ENCODE data around the gene TRABD2B.

The TRABD2B gene

DNA sequence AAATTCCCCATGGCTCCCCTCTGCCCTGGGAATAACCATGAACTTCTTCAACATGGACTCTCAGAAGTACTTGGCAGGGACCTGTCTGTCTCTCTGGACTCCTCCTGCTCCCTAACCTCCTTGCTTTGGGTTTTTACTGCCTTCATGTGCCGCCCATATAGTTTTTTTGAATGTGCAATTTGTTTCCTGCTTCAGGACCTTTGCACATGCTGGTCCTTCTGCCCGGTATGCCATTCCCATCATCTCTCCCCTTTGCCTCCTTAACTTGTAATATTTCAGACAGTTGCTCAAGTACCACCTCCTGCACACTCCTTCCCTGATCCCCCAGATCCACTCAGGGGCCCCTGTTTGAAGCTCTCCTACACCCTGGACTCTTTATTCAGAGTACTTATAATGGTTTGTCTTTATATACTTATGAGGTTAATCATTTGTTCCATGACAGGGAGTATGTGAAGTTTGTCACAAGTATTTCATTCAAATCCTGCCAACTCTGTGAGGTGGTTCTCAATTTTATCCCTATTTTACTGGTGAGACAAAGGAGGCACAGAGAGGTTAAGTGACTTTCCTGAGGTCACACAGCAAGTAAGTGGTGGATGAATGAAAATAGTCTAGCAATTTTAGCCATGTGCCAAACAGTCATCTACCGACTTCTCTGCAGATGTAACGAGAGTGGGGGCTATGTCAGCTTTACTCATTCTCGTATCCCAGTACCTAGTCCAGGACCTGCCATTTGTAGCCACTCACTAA, 180.7 kb downstream of the TRABD2B start:
- TF ChIP-seq, protein P1, sequence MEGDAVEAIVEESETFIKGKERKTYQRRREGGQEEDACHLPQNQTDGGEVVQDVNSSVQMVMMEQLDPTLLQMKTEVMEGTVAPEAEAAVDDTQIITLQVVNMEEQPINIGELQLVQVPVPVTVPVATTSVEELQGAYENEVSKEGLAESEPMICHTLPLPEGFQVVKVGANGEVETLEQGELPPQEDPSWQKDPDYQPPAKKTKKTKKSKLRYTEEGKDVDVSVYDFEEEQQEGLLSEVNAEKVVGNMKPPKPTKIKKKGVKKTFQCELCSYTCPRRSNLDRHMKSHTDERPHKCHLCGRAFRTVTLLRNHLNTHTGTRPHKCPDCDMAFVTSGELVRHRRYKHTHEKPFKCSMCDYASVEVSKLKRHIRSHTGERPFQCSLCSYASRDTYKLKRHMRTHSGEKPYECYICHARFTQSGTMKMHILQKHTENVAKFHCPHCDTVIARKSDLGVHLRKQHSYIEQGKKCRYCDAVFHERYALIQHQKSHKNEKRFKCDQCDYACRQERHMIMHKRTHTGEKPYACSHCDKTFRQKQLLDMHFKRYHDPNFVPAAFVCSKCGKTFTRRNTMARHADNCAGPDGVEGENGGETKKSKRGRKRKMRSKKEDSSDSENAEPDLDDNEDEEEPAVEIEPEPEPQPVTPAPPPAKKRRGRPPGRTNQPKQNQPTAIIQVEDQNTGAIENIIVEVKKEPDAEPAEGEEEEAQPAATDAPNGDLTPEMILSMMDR (IDR thresholded peaks at IDR 0.05; ENCODE audit: insufficient read depth, low read length, poor library complexity, severe bottlenecking), result no peak
- DNase-seq (ENCODE audit: extremely low read depth, insufficient read length), result no peak
- Histone ChIP-seq H3K36me3 (ENCODE audit: control insufficient read depth, insufficient read depth, low read length) (no peaks in the 10 kb centered on the region), H3K4me3 (replicated peaks; ENCODE audit: low read depth, low read length) (no peak overlapping the region), H3K27me3 (replicated peaks; ENCODE audit: control insufficient read depth, insufficient read depth, low read length) (peaks cover 1% of the 10 kb centered on the region)

DNA sequence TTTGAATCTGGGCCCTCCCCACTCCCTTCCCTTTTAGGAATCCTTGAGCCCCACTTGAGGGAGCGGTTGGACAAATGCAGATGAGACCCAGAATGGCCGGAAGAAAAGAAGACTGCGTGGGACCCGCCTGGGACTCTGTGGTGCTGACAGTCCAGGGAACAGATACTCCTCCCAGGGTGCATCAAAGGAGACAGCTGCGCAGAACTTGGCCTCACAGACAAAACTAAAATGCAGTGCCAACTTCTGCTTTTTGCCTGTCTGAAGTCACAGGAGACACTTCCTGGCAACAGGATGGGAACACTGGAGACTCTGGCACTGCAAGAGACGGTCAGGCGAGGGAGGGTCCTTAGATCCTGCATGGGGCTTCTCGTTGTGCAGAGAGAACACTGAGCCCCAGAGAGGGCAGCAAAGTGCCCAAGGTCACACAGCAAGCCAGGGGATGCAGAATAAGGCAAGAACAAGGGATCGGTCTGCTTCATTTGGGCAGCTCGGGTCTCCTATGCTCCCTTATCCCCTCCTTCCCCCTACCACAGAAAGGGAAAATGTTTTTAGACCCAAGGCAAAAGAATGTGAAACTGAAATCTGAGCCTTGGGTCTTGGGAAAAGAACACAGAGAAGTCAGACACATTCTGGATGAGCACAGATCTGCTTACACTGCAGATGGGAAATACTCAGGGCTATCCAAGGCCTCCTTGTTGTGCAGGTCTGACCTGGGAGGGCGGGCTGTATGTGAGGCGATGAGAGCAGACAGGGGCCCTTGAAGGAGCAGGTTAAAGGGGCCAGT, 182.4 kb downstream of the TRABD2B start:
- DNase-seq (ENCODE audit: extremely low read depth, insufficient read length), result no peak
- TF ChIP-seq, protein P1 (IDR thresholded peaks at IDR 0.05; ENCODE audit: insufficient read depth, low read length, poor library complexity, severe bottlenecking), result no peak
- Histone ChIP-seq H3K27me3 (replicated peaks; ENCODE audit: control insufficient read depth, insufficient read depth, low read length) (peaks cover 1% of the 10 kb centered on the region), H3K36me3 (ENCODE audit: control insufficient read depth, insufficient read depth, low read length) (no peaks in the 10 kb centered on the region), H3K4me3 (replicated peaks; ENCODE audit: low read depth, low read length) (no peak overlapping the region)

DNA sequence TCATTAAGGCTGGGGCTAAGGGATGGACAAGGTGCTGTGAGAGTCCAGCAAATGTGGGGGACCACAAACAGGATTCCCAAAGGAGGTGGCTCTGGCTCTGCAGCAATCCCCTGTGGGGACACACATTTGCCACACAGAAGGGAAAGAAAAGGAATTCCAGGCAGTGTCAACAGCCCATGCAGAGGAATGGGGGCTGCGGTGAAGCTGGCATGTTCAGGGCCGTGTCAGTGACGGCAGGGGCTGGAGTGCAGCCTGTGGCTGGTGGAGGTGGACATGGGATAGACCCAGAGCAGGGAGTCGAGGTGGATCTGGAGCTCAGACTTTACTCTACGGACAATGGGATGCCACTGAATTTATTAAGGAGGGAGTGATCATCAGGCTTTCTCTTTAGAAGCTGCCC, 183.2 kb downstream of the TRABD2B start:
- no peaks in the 10 kb centered on the region for H3K36me3 ChIP-seq (ENCODE audit: control insufficient read depth, insufficient read depth, low read length)
- H3K27me3 ChIP-seq (replicated peaks; ENCODE audit: control insufficient read depth, insufficient read depth, low read length), result peaks cover 1% of the 10 kb centered on the region
- TF ChIP-seq, protein P1 (IDR thresholded peaks at IDR 0.05; ENCODE audit: insufficient read depth, low read length, poor library complexity, severe bottlenecking), result no peak
- no peak for DNase-seq (ENCODE audit: extremely low read depth, insufficient read length)
- H3K4me3 ChIP-seq (replicated peaks; ENCODE audit: low read depth, low read length), result no peak overlapping the region

DNA sequence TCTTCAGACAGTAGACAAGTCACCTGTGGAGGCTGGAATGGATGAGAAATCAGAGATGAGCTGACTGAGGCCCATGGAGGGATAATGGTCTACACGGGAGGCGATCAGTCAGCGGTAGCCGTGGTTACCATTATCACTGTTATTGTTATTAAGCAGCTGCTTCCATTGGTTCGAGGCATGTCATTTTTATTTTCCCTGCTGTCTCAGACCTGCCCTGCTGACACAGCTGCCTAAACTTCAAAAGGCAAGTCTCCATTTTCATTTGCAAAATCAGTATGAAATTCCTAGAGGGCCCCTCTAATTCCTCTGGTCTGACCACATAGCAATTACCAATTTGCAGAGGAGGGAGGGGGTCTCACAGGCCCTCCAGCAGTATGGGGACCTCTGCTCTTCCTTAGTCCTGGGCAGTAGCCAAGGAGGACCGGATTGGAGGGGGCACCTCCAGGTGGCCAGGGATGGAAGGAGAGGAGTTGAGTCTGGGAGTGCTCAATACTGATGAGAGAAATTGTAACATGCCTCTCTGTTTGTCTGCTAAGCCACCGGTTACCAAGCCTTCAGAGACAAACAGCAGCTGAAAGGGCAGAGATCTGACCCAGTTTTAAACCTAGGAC, 184.2 kb downstream of the TRABD2B start:
- no peak for DNase-seq (ENCODE audit: extremely low read depth, insufficient read length)
- Histone ChIP-seq H3K27me3 (replicated peaks; ENCODE audit: control insufficient read depth, insufficient read depth, low read length) (peaks cover 1% of the 10 kb centered on the region), H3K36me3 (ENCODE audit: control insufficient read depth, insufficient read depth, low read length) (no peaks in the 10 kb centered on the region), H3K4me3 (replicated peaks; ENCODE audit: low read depth, low read length) (no peak overlapping the region)
- TF ChIP-seq, protein P1 (IDR thresholded peaks at IDR 0.05; ENCODE audit: insufficient read depth, low read length, poor library complexity, severe bottlenecking), result no peak

DNA sequence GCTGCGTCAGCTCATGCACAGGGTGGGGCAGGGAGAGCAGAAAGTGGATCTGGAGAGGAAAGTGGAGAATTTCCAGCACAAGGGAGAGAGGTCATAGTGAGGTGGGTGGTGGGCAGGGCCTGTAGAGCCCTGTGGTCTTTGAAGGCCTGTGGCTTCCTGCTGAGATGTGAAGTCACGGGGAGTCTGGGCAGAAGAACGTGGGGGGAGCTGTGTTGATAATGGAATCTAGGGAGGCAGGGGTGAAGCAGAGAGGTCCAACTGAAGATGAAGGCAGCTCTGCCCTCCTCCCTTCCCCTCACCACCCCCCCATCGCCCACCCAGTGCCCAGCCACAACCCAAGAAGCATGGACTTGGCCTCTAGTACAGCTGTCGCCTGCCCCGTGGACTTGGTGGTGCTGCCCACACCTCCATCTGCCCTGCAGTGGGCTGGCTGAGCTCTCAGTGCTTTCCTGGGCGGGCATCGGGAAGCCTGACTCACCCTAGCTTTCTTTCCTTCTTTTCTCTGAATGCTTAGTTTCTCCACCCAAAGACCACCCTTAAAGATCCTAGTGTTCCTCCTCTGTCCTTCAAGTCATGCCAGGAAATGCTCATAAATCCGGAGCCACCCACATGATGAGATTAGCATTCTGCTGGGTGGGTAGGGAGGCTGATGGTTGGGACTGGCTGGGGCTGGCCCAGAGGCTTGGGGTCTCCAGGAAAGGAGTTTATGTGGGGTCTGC, 186.1 kb downstream of the TRABD2B start:
- TF ChIP-seq, protein P1 (IDR thresholded peaks at IDR 0.05; ENCODE audit: insufficient read depth, low read length, poor library complexity, severe bottlenecking), result no peak
- DNase-seq (ENCODE audit: extremely low read depth, insufficient read length), result no peak
- Histone ChIP-seq H3K36me3 (ENCODE audit: control insufficient read depth, insufficient read depth, low read length) (no peaks in the 10 kb centered on the region), H3K4me3 (replicated peaks; ENCODE audit: low read depth, low read length) (no peak overlapping the region), H3K27me3 (replicated peaks; ENCODE audit: control insufficient read depth, insufficient read depth, low read length) (peaks cover 1% of the 10 kb centered on the region)
